HCT116 (cell line): ENCODE data around the gene UGT1A9.

ENCODE experiments used
- ATF3 ChIP-seq: IDR thresholded peaks from 2 replicates; pipeline ENCODE4 v1.6.1; 2012
- EZH2phosphoT487 ChIP-seq: fragments of 200-600 bp; IDR thresholded peaks from 2 replicates; pipeline ENCODE4 v1.6.1; 2018; ENCODE audit warnings: antibody characterized with exemption, borderline replicate concordance
- POLR2A ChIP-seq: IDR thresholded peaks from 2 replicates; pipeline ENCODE4 v1.7.0; 2011; ENCODE audit warnings: borderline replicate concordance; ENCODE audit not compliant: insufficient read depth, insufficient read length; ENCODE audit errors: extremely low read depth
- REST ChIP-seq: IDR thresholded peaks from 2 replicates; pipeline ENCODE4 v1.6.1; 2012; ENCODE audit warnings: low read depth

GRCh38 chr2:233822101-233822771 is 150.5 kb downstream of the UGT1A9 start:
- TF ChIP-seq REST, result no peak
- TF ChIP-seq EZH2phosphoT487, result no peak
- TF ChIP-seq ATF3, result no peak
- TF ChIP-seq POLR2A, result no peak
